Bronchus fibroblast of lung (primary cell): ENCODE measurements around the gene KIF5B. TPM values are rescaled to one million over a fixed set of nuclear protein-coding genes. Genes with fewer than 3 reads are reported as not detected.

ENCODE experiments used
- total RNA-seq: library from RNA; depleted of rRNA; stranded (reverse); fragments of >200 nt; gene quantifications from 2 replicates; pipeline ENCODE4 v1.2.3, GENCODE V29; 2015

The KIF5B gene
- total RNA-seq, result 70.8 and 89.3 TPM in 2 replicates

GRCh38 chr10:32056136-32057035 is at the start of gene KIF5B:
KIF5B (minus strand) TSS chr10:32056425; CDS start chr10:32055973, 452 bp downstream.

Other genes starting within 250 kb of the KIF5B start
- gene ARHGAP12, start 127.6 kb downstream of the KIF5B start, total RNA-seq, result 13.2 and 18.7 TPM in 2 replicates